H9 (cell line): ENCODE data around the gene CERS5. TPM values are rescaled to one million over a fixed set of nuclear protein-coding genes. Genes with fewer than 3 reads are reported as not detected.

ENCODE experiments used
- DNase-seq: peaks from one replicate; pipeline ENCODE4 v3.0.0-alpha.2; 2017
- H2AFZ ChIP-seq: one replicate; pipeline ENCODE4 v1.6.1; 2013; ENCODE audit warnings: mild to moderate bottlenecking, low read length, control low read depth, moderate library complexity
- H2AK5ac ChIP-seq: 2 replicates; pipeline ENCODE4 v1.6.1; 2013; ENCODE audit warnings: low read length, control low read depth, mixed read lengths; ENCODE audit not compliant: insufficient read length
- H2BK120ac ChIP-seq: one replicate; pipeline ENCODE4 v1.6.1; 2013; ENCODE audit warnings: low read depth, mild to moderate bottlenecking, low read length, control low read depth, inconsistent platforms; ENCODE audit not compliant: poor library complexity, severe bottlenecking
- H2BK12ac ChIP-seq: 2 replicates; pipeline ENCODE4 v1.6.1; 2013; ENCODE audit warnings: low read length, control low read depth, mixed read lengths, low read depth; ENCODE audit not compliant: insufficient read length
- H2BK15ac ChIP-seq: 2 replicates; pipeline ENCODE4 v1.6.1; 2013; ENCODE audit warnings: low read depth, low read length, control low read depth
- H2BK20ac ChIP-seq: one replicate; pipeline ENCODE4 v1.6.1; 2013; ENCODE audit warnings: low read depth, mild to moderate bottlenecking, low read length, control low read depth, inconsistent platforms; ENCODE audit not compliant: poor library complexity, severe bottlenecking
- H2BK5ac ChIP-seq: 2 replicates; pipeline ENCODE4 v1.6.1; 2013; ENCODE audit warnings: low read length, control low read depth, mixed read lengths; ENCODE audit not compliant: insufficient read length
- H3K14ac ChIP-seq: 2 replicates; pipeline ENCODE4 v1.6.1; 2013; ENCODE audit warnings: low read length, control low read depth; ENCODE audit not compliant: insufficient read depth
- H3K18ac ChIP-seq: 2 replicates; pipeline ENCODE4 v1.6.1; 2013; ENCODE audit warnings: low read depth, mild to moderate bottlenecking, mixed read lengths, low read length, control low read depth; ENCODE audit not compliant: insufficient read length
- H3K23ac ChIP-seq: 2 replicates; pipeline ENCODE4 v1.6.1; 2013; ENCODE audit warnings: low read length, control low read depth, mixed read lengths, low read depth; ENCODE audit not compliant: insufficient read length
- H3K23me2 ChIP-seq: 2 replicates; pipeline ENCODE4 v1.6.1; 2013; ENCODE audit warnings: low read depth, mild to moderate bottlenecking, mixed read lengths, low read length, control low read depth; ENCODE audit not compliant: insufficient read length, poor library complexity, severe bottlenecking
- H3K27ac ChIP-seq: 2 replicates; pipeline ENCODE4 v1.5.1; 2013; ENCODE audit warnings: low read length, control low read depth, mixed read lengths, low read depth; ENCODE audit not compliant: insufficient read length
- H3K27me3 ChIP-seq: 2 replicates; pipeline ENCODE4 v1.6.1; 2013; ENCODE audit warnings: low read length, control low read depth, inconsistent platforms; ENCODE audit not compliant: insufficient read depth
- H3K4ac ChIP-seq: 2 replicates; pipeline ENCODE4 v1.6.1; 2013; ENCODE audit warnings: low read depth, mild to moderate bottlenecking, control low read depth, inconsistent platforms, low read length, moderate library complexity
- H3K4me1 ChIP-seq: 2 replicates; pipeline ENCODE4 v1.6.1; 2013; ENCODE audit warnings: low read length, control low read depth, inconsistent platforms; ENCODE audit not compliant: insufficient read depth
- H3K4me2 ChIP-seq: 2 replicates; pipeline ENCODE4 v1.6.1; 2013; ENCODE audit warnings: low read length, control low read depth, mixed read lengths; ENCODE audit not compliant: insufficient read length, insufficient read depth
- H3K56ac ChIP-seq: 2 replicates; pipeline ENCODE4 v1.6.1; 2013; ENCODE audit warnings: low read depth, mild to moderate bottlenecking, mixed read lengths, low read length, control low read depth; ENCODE audit not compliant: insufficient read length
- H3K79me1 ChIP-seq: 2 replicates; pipeline ENCODE4 v1.6.1; 2013; ENCODE audit warnings: low read depth, mild to moderate bottlenecking, moderate library complexity, low read length, control low read depth, inconsistent platforms; ENCODE audit not compliant: insufficient read depth, poor library complexity, severe bottlenecking
- H3K79me2 ChIP-seq: 2 replicates; pipeline ENCODE4 v1.6.1; 2013; ENCODE audit warnings: low read length, control low read depth, inconsistent platforms; ENCODE audit not compliant: insufficient read depth
- H3K9ac ChIP-seq: 2 replicates; pipeline ENCODE4 v1.6.1; 2013; ENCODE audit warnings: low read length, control low read depth, mixed read lengths; ENCODE audit not compliant: insufficient read length; ENCODE audit errors: extremely low read depth
- H3K9me3 ChIP-seq: one replicate; pipeline ENCODE4 v1.6.1; 2013; ENCODE audit warnings: low read depth, low read length, inconsistent platforms; ENCODE audit not compliant: control insufficient read depth
- H3T11ph ChIP-seq: one replicate; pipeline ENCODE4 v1.6.1; 2013; ENCODE audit warnings: mild to moderate bottlenecking, low read length, control low read depth, inconsistent platforms
- H4K20me1 ChIP-seq: one replicate; pipeline ENCODE4 v1.6.1; 2013; ENCODE audit not compliant: control insufficient read depth, insufficient read length, insufficient read depth
- H4K5ac ChIP-seq: 2 replicates; pipeline ENCODE4 v1.6.1; 2013; ENCODE audit warnings: low read depth, mild to moderate bottlenecking, mixed read lengths, low read length, control low read depth; ENCODE audit not compliant: insufficient read length
- H4K8ac ChIP-seq: replicated peaks from 2 replicates; pipeline ENCODE4 v1.6.1; 2013; ENCODE audit warnings: low read length, control low read depth, mixed read lengths, low read depth; ENCODE audit not compliant: insufficient read length
- H4K91ac ChIP-seq: 2 replicates; pipeline ENCODE4 v1.6.1; 2013; ENCODE audit warnings: low read depth, mild to moderate bottlenecking, moderate library complexity, mixed read lengths, low read length, control low read depth; ENCODE audit not compliant: insufficient read length
- H3K27ac Mint-ChIP-seq, 3 experiments: 2 replicates in 2 of 3; 3 replicates in 1 of 3; pipeline ENCODE4 v1.8.0; 2020 to 2021; ENCODE audit warnings: mixed read lengths in 3 of 3, mild to moderate bottlenecking in 1 of 3, moderate library complexity in 1 of 3
- H3K27me3 Mint-ChIP-seq: 2 replicates; pipeline ENCODE4 v1.8.0; 2021; ENCODE audit warnings: low read depth, mild to moderate bottlenecking, moderate library complexity, mixed read lengths
- H3K36me3 Mint-ChIP-seq, 3 experiments: 2 replicates in 2 of 3; 3 replicates in 1 of 3; pipeline ENCODE4 v1.8.0; 2020 to 2021; ENCODE audit warnings: low read depth in 3 of 3, mixed read lengths in 3 of 3; ENCODE audit not compliant: insufficient read depth in 1 of 3
- H3K4me1 Mint-ChIP-seq, 2 experiments: 2 replicates each; pipeline ENCODE4 v1.8.0; 2020; ENCODE audit warnings: mixed read lengths in 2 of 2
- H3K4me3 Mint-ChIP-seq, 2 experiments: 2 replicates in 1 of 2; 3 replicates in 1 of 2; pipeline ENCODE4 v1.8.0; 2020 to 2021; ENCODE audit warnings: mild to moderate bottlenecking in 2 of 2, mixed read lengths in 2 of 2, moderate library complexity in 1 of 2
- H3K9me3 Mint-ChIP-seq, 2 experiments: 2 replicates in 1 of 2; 3 replicates in 1 of 2; pipeline ENCODE4 v1.8.0; 2020; ENCODE audit warnings: mild to moderate bottlenecking in 2 of 2, mixed read lengths in 2 of 2, moderate library complexity in 1 of 2
- WGBS: extraction: QIAGEN DNeasy Blood & Tissue Kit; methylation state at CpG from one replicate; pipeline ENCODE4 v1.1.7; 2013; ENCODE audit warnings: missing lambda C conversion rate, low lambda C conversion rate, mixed read lengths; ENCODE audit not compliant: insufficient read length; ENCODE audit errors: extremely low coverage; 5-methylcytosine and 5-hydroxymethylcytosine counted together
- total RNA-seq: library from RNA; stranded (reverse); gene quantifications from 2 replicates; pipeline ENCODE4 v1.2.1, GENCODE V29; 2021
- TF ChIP-seq, protein P1 (sequence below): fragments of 200-600 bp; sonication (generic); conservative IDR thresholded peaks from 3 replicates; pipeline ENCODE4 v1.8.0; 2021; ENCODE audit warnings: antibody characterized with exemption, mild to moderate bottlenecking

CERS5 gene
- total RNA-seq, 1 experiment from 2014 or later, result 68.8 TPM

DNA sequence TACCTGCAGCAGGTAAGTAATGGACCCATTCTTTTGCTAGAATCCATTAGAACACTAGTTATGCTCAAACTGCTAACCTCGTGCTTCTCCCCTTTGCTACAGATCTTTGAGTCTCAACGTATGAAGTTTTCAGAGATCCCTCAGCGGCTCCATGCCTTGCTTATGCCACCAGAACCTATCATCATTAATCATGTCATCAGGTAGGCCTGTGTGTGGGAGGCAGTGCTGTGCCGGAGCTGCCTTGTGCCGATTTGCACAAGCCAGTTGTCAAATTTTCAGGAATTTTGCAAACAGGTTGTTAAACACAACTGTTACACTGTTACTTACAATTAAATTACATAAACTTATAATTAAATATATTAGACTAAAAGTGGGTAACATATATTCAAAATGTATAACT lies 76.8 kb downstream of the CERS5 start:
- TF ChIP-seq, protein P1, sequence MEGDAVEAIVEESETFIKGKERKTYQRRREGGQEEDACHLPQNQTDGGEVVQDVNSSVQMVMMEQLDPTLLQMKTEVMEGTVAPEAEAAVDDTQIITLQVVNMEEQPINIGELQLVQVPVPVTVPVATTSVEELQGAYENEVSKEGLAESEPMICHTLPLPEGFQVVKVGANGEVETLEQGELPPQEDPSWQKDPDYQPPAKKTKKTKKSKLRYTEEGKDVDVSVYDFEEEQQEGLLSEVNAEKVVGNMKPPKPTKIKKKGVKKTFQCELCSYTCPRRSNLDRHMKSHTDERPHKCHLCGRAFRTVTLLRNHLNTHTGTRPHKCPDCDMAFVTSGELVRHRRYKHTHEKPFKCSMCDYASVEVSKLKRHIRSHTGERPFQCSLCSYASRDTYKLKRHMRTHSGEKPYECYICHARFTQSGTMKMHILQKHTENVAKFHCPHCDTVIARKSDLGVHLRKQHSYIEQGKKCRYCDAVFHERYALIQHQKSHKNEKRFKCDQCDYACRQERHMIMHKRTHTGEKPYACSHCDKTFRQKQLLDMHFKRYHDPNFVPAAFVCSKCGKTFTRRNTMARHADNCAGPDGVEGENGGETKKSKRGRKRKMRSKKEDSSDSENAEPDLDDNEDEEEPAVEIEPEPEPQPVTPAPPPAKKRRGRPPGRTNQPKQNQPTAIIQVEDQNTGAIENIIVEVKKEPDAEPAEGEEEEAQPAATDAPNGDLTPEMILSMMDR, result no peak
- H3K4me1 ChIP-seq, result no peaks in the 10 kb centered on the region
- H3K27ac Mint-ChIP-seq, result no peak overlapping the region
- H3K4me2 ChIP-seq, result no peak overlapping the region
- no peak for DNase-seq
- no peak overlapping the region for H3K4ac ChIP-seq
- H3K4me1 Mint-ChIP-seq, result peaks cover 6 to 9% of the 10 kb centered on the region in 2 experiments
- H3K79me2 ChIP-seq, result no peaks in the 10 kb centered on the region
- H3K23ac ChIP-seq, result no peak overlapping the region
- H2AFZ ChIP-seq, result no peak overlapping the region
- no peak overlapping the region for H4K5ac ChIP-seq
- no peaks in the 10 kb centered on the region for H3K23me2 ChIP-seq
- no peak overlapping the region for H3T11ph ChIP-seq
- no peak overlapping the region for H3K18ac ChIP-seq
- no peak overlapping the region for H3K56ac ChIP-seq
- no peak overlapping the region for H2AK5ac ChIP-seq
- H2BK12ac ChIP-seq, result no peak overlapping the region
- H3K9ac ChIP-seq, result no peak overlapping the region
- no peaks in the 10 kb centered on the region for H3K9me3 ChIP-seq
- no peak overlapping the region for H3K27ac ChIP-seq
- WGBS, result no CpG with 5 or more reads among the region's 5 CpGs
- no peaks in the 10 kb centered on the region for H3K9me3 Mint-ChIP-seq
- no peaks in the 10 kb centered on the region for H3K79me1 ChIP-seq
- no peak overlapping the region for H2BK20ac ChIP-seq
- no peak overlapping the region for H2BK15ac ChIP-seq
- no peak overlapping the region for H4K91ac ChIP-seq
- no peak overlapping the region for H2BK120ac ChIP-seq
- H4K20me1 ChIP-seq, result no peaks in the 10 kb centered on the region
- H3K36me3 Mint-ChIP-seq, result peaks cover 64 to 90% (median 86%) of the 10 kb centered on the region in 3 experiments; a peak in 6 of 7 replicates
- no peak overlapping the region for H2BK5ac ChIP-seq
- no peak overlapping the region for H4K8ac ChIP-seq
- H3K14ac ChIP-seq, result no peak overlapping the region
- H3K27me3 Mint-ChIP-seq, result no peaks in the 10 kb centered on the region
- H3K27me3 ChIP-seq, result no peaks in the 10 kb centered on the region
- no peak overlapping the region for H3K4me3 Mint-ChIP-seq
